Stimulated activated CD4-positive, alpha-beta T cell treated with anti-CD3 and anti-CD28 coated beads, Interleukin-15, amount 100 ng/mL, for 48 hours (primary cell): Measurements from ENCODE around the gene CNTFR.

Experiments
- DNase-seq, 2 donors: peaks; one replicate each; pipeline ENCODE4 v3.0.0-alpha.2; 2020; ENCODE audit warnings: low read depth in 2 of 2

Gene CNTFR

DNA sequence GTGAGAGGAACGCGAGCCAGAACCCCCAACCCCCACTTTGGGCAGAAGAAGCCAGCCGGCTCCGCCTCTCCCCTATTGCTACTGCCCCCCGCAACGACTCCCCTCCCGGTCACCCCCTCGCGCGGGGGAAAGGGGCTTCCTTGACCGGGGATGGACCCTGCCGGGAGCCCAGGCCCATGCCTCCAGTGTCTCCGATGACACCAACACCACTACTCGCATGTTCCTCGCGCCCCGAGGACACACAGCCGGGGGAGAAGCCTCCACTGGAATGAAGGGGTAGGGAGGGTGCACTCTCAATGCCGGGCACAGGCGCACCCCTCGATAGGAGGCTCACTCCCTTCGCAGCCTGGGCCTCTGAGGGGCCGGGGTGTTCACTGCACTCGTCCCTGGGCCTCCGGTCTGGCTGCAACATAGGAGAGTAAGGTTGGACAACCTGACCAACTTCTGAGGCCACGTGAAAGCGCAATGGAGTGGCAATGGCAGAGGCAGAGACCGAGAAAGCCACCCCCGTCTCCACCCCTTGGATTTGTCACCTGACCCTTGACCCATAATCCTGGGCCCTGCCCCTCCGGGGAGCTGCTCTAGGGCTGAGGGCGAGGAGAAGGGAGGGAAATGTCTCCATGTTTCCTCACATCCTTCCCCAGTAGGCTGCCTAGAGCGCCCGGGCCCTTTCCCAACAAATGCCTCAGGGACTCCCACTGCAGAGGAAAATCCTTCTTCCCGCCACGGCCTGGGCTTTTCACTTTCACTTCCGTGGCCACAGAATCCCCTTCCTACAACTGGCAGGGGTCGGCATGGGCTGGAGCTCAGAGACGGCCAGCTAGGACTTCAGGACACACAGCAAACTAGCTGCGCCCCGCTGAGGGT lies 1.1 kb upstream of the CNTFR start:
- no peak for DNase-seq

GRCh38 chr9:34588671-34589635 lies 571 bp downstream of the CNTFR start:
- no peak for DNase-seq

- no peak for DNase-seq
These were observed 2.3 kb downstream of the CNTFR start for GRCh38 chr9:34587271-34587670.

DNA sequence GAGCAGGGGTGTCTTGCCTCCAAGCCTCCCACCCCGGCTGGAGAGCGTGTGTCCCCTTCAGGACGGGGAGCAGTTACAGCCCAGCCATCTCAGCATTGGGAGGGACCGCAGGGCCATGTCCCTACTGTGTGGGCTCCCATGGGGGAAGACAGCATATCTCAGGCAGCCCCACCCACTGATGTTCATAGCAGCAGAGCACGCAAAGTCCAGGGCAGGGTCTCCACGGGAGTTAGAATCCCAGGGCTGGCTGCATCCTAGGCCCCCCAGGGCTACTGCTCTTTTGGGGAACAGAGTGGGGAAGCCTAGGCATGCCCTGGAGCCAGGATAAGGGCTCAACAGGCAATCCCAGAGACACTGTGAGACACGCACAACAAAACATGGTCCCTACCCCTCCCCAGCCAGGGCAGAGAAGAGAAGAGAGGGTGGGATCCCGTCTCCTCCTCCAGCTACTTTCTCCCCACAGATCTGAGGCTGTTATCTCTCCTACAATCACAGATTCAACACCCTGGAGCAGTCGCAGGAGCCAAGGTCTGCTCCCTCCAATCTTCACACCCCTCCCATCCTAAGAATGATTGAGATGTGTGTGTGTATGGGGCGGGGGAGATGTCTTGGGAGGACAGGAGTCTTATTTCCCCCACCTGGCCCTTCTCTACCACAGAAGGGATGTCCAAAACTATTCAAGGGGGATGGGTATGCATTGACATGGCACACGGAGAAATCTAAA lies 3.4 kb downstream of the CNTFR start:
- DNase-seq, result no peak

- no peak for DNase-seq
These were observed 4.6 kb downstream of the CNTFR start for GRCh38 chr9:34584970-34585369.

- DNase-seq, result no peak
These were observed 6.7 kb downstream of the CNTFR start for GRCh38 chr9:34582787-34583186.

GRCh38 chr9:34581318-34581717 lies 8.2 kb downstream of the CNTFR start:
- DNase-seq, result no peak

- DNase-seq, result no peak
These were observed 9.2 kb downstream of the CNTFR start for GRCh38 chr9:34580358-34580757.

DNA sequence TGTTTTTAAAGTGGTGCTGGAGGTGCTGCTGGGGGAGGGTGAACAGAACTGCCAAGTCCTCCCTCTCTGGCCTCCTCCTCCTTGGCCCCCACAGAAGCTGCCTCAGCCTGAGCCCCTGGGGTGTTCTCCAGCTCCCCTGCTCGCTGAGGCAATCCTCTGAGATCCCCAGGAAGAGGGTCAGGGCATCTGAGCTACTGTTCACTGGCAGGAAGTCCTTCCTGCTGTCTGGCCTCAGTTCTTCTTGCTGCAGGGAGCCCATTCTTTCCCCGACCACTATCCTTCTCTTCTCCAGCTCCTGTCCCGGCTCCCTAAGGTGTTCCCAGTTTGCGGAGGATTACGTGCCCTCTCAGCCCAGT lies 9.7 kb downstream of the CNTFR start:
- no peak for DNase-seq

DNA sequence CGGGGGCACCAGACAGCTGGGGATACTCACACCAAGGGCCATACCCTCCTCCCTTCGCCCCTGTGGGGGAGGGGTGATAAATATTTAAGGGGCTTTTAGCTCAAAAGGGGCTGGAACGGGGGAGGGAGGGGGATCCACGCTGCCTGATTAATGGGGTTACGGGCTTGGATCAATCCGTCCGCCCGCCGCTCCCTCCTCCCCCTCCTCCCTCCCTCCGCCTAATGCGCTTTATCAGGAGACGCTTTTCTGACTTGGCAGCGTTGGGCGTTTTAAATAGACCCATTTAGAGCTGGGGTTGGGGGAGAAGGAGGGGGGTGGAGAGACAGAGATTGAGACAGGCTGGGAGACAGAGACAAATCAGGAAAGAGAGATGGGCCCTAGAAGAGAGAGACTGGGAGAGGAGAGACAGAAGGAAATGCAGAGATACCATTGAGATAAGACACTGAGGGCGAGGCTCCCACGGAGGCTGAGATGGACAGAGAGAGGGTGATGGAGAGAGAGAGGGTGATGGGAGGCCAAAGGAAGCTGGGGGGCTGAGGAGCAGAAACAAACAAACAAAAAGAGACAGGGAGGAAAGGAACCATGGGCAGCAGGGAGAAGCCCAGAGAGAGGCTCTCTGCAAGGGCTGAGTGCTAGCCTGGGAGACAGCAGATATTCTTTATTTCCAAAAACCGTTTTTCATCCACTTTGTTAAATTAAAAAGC lies 10.3 kb downstream of the CNTFR start:
- no peak for DNase-seq

DNA sequence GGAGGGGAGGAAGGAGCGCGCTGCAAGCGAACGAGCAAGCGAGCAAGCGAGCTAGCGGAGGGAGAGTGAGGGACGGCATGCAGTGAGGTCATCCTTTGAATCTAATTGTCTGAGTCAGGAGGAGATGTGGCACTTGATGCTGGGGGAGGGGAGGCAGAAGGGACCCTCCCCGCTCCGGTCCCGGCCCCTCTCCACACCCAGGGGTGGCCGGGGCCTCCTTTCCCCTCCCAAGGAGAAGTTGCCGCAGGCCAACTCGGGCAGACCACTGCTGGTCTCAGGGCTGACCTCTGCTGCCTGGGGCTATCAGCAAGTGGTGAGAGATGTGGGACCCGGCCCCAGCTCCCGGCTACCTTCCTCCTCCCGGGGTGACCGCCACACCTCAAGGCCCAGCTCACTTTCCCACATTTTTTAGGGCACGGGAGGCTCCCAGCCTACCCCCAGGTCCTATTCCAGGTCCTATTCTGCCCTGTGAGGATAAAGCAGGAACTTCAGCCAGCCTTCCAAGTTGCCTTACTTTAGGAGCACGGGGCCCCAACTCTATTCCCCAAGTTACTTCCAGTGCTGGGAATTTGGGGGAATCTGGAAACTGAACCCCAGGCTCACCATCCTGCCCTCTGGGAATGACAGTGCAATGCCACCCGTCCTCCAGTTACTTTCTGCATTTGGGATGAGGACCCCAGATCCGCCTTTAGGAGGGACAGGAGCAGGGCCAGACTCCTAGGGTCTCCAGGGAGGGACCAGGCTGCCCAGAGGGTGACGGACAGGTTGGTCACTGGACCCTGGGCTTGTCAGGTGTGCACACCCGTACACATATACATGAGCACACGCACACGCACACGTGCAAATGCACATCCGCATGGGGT lies 11.1 kb downstream of the CNTFR start:
- DNase-seq, result no peak

GRCh38 chr9:34577400-34578240 lies 11.9 kb downstream of the CNTFR start:
- no peak for DNase-seq

DNA sequence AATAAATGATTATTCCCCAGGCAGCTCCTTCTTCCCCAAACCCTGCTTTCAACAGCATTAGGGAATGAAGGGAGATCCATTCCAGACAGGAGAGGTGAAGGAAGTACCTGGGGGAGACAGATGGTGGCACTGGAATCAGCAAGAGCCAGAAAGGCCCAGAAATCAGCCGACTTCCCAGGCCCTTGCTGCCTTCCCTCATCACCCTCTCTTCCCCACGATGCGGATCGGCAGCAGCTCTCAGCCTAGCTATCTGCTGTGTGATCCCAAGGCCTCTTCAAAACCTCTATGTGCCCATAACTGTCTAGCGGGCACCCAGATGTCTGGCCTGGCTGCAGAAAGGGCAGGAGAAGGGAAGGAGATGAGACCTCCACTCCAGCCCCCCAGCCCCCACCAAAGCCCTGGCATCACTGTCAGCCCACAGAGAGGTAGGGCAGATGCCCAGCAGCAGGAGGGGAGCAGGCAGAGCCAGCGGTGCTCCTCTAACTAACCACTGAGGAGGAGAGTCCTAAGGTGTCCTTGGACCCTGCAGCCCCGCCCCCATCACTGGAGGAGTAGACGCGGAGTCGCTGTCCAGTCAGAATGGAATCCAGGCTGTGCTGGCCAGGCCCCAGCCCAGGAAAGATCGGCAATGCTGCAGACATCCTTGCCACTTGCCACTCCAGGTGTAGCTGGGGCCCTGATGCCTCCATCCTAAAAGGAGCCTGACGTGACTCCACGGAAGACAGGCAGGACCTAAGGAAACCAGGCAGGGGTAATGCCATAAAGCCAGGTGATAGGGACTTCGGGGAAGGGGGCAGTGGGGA lies 12.7 kb downstream of the CNTFR start:
- DNase-seq, result no peak

GRCh38 chr9:34575862-34576596 lies 13.5 kb downstream of the CNTFR start:
- DNase-seq, result no peak

- DNase-seq, result no peak
These were observed 14.3 kb downstream of the CNTFR start for GRCh38 chr9:34575241-34575640.

GRCh38 chr9:34574571-34574970 lies 15.0 kb downstream of the CNTFR start:
- DNase-seq, result no peak

- DNase-seq, result no peak
These were observed 15.8 kb downstream of the CNTFR start for GRCh38 chr9:34573599-34574325.
